Peyer's patch (tissue), 4 donors: ENCODE data around the gene UTS2R. TPM values are rescaled to one million over a fixed set of nuclear protein-coding genes. Genes with fewer than 3 reads are reported as not detected.
"Not testable (repeated sequence)": the region's sequence is repeated elsewhere in the genome, so short reads cannot be mapped to it uniquely, and the experiment has no call there.

Experiments
- DNase-seq, 3 donors: peaks; one replicate each; pipeline ENCODE4 v3.0.0-alpha.2; 2017 to 2019
- H3K27ac ChIP-seq, 4 donors: fragments of 200-600 bp; sonication (generic); one replicate each; pipeline ENCODE4 v1.5.1; 2016 to 2019
- H3K27me3 ChIP-seq, 2 donors: fragments of 200-600 bp; sonication (generic); one replicate each; pipeline ENCODE4 v1.5.1; 2019
- H3K36me3 ChIP-seq, 3 donors: fragments of 200-600 bp; sonication (generic); one replicate each; pipeline ENCODE4 v1.5.1; 2016 to 2019
- H3K4me1 ChIP-seq, 4 donors: fragments of 200-600 bp; sonication (generic); one replicate each; pipeline ENCODE4 v1.5.1; 2016 to 2019
- H3K4me3 ChIP-seq, 4 donors: fragments of 200-600 bp; sonication (generic); 1 replicate in 3 of 4; 2 replicates in 1 of 4; pipeline ENCODE4 v1.5.1; 2016 to 2019; ENCODE audit warnings: mild to moderate bottlenecking in 1 of 4
- H3K9me3 ChIP-seq, 4 donors: fragments of 200-600 bp; sonication (generic); one replicate each; pipeline ENCODE4 v1.5.1; 2016 to 2019; ENCODE audit warnings: mild to moderate bottlenecking in 1 of 4
- CTCF ChIP-seq, 6 experiments: fragments of 450-650 bp in 4 of 6; fragments of 200-600 bp in 2 of 6; sonication (generic) in 1 of 6; IDR thresholded peaks; one replicate each; pipeline ENCODE4 v1.5.1; 2017 to 2019; ENCODE audit warnings: antibody characterized with exemption in 6 of 6, mild to moderate bottlenecking in 3 of 6, moderate library complexity in 1 of 6
- POLR2A ChIP-seq, 2 donors: fragments of 450-650 bp; IDR thresholded peaks; one replicate each; pipeline ENCODE4 v1.5.1; 2017; ENCODE audit warnings: antibody characterized with exemption in 2 of 2, mild to moderate bottlenecking in 2 of 2, moderate library complexity in 2 of 2
- total RNA-seq, 4 donors: library from RNA; depleted of rRNA; stranded (reverse); fragments of >200 nt; gene quantifications; one replicate each; pipeline ENCODE4 v1.1.0, GENCODE V29; 2016

UTS2R gene
- total RNA-seq, 4 donors from 2014 or later: not detected

- Histone ChIP-seq H3K9me3 (no peaks in the 10 kb centered on the region), H3K36me3 (no peaks in the 10 kb centered on the region), H3K4me1 (peaks cover 0 to 13% (median 0%) of the 10 kb centered on the region in 4 donors), H3K4me3 (no peak overlapping the region), H3K27me3 (no peaks in the 10 kb centered on the region), H3K27ac (no peak overlapping the region)
- TF ChIP-seq CTCF (IDR thresholded peaks at IDR 0.05): no peak
- TF ChIP-seq POLR2A (IDR thresholded peaks at IDR 0.05): no peak
- DNase-seq: no peak
Measured at GRCh38 chr17:82342361-82343079, 29.0 kb upstream of the UTS2R start.

DNA sequence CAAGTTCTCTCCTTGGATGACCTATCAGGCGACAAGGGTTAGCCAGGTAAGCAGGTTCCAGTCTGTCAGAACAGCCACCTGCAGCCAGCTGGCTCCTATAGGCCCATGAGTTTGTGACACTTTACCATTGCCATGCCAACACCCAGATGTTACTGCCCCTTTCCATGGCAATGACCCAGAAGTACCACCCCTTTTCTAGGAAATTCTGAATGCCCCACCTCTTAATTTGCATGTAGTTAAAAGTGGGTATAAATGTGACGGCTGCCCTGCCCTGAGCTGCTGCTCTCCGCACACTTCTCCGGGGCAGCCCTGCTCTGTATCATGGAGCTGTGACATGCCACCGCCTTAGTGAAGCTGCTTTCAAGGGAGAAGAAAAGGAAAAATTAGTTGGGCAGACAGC lies 28.0 kb upstream of the UTS2R start:
- H3K27me3 ChIP-seq: no peaks in the 10 kb centered on the region
- no peak overlapping the region for H3K4me3 ChIP-seq
- H3K9me3 ChIP-seq: no peaks in the 10 kb centered on the region
- peaks cover 0 to 11% (median 0%) of the 10 kb centered on the region in 4 donors for H3K4me1 ChIP-seq
- TF ChIP-seq POLR2A (IDR thresholded peaks at IDR 0.05) (no peak), CTCF (IDR thresholded peaks at IDR 0.05) (no peak)
- DNase-seq: no peak
- no peaks in the 10 kb centered on the region for H3K36me3 ChIP-seq
- no peak overlapping the region for H3K27ac ChIP-seq

DNA sequence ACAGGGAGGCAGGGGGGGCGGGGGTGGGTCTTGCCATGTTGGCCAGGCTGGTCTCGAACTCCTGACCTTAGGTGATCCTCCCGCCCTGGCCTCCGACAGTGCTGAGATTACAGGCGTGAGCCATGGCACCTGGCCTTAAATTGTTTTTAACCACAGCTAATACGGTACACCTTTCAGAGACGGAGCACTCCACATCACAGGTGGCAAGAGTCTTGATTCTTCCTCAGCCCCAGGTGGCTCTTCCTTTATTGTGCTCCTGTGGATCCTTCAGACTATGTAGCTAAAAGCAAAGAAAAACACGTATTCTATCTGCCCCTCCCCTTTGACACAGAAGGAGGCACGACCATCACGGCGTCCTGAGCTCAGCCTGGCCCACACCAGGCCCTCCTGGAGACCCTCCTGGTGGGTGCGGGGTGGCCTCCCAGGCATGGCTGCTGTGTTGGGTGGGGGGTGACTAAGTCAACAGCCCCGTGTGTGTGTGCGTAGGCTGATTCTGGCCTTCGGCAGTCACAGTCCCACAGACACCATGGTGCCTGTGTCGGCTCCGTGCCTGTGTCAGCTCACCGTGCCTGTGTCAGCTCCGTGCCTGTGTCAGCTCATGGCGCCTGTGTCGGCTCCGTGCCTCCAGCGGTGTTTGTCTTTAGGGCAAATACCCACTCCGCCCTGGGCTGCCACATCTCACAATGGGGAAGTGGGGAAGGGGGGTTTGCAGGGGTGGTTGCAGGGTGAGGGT lies 27.2 kb upstream of the UTS2R start:
- Histone ChIP-seq H3K36me3 (no peaks in the 10 kb centered on the region), H3K4me3 (no peak overlapping the region), H3K9me3 (no peaks in the 10 kb centered on the region), H3K4me1 (peaks cover 0 to 5% (median 0%) of the 10 kb centered on the region in 4 donors), H3K27me3 (no peaks in the 10 kb centered on the region), H3K27ac (no peak overlapping the region)
- no peak for TF ChIP-seq CTCF (IDR thresholded peaks at IDR 0.05)
- TF ChIP-seq POLR2A (IDR thresholded peaks at IDR 0.05): no peak
- no peak for DNase-seq

- H3K4me1 ChIP-seq: no peaks in the 10 kb centered on the region
- H3K4me3 ChIP-seq: no peak overlapping the region
- H3K9me3 ChIP-seq: no peaks in the 10 kb centered on the region
- no peak overlapping the region for H3K27ac ChIP-seq
- DNase-seq: no peak
- no peaks in the 10 kb centered on the region for H3K36me3 ChIP-seq
- TF ChIP-seq CTCF (IDR thresholded peaks at IDR 0.05) (no peak), POLR2A (IDR thresholded peaks at IDR 0.05) (no peak)
- H3K27me3 ChIP-seq: no peaks in the 10 kb centered on the region
Measured at GRCh38 chr17:82345151-82345976, 26.2 kb upstream of the UTS2R start.

DNA sequence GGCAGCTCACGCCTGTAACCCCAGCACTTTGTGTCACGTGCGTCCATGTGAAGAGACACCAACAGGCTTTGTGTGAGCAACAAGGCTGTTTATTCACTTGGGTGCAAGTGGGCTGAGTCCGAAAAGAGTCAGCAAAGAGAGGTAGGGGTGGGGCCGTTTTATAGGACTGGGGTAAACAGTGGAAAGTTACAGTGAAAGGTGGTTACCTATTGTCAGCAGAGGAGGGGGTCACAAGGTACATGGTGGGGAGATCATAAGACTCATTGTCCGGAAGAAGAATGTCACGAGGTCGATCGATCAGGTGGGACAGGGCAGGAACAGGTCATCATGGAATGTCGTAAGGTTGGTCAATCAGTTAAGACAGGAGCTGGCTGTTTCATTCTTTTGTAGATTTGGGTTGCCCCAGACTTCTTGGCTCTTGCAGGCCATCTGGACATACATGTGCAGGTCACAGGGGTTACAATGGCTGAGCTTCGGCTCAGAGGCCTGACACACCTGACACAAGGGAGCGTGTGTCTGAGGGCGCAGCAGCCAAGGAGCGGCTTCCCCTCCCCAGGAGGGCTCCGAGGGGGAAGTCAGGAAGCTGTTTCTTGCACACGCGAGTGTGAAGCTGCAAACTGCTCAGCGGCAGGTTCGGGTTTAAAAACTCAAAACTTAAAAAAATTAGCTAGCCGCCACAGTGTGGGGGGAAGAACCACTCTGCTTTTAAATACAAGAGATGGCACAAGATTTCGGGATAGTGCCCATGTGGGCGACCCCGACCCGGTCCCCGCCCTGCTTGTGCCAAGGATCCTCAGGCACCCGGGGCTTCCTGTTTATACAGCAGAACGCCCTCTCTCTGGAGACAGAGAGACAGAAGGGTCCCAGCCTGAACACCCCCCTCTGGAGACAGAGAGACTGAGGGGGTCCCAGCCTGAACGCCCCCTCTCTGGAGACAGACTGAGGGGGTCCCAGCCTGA lies 24.9 kb upstream of the UTS2R start:
- no peaks in the 10 kb centered on the region for H3K9me3 ChIP-seq
- no peak for TF ChIP-seq POLR2A (IDR thresholded peaks at IDR 0.05)
- no peak for TF ChIP-seq CTCF (IDR thresholded peaks at IDR 0.05)
- no peaks in the 10 kb centered on the region for H3K36me3 ChIP-seq
- no peak overlapping the region for H3K27ac ChIP-seq
- DNase-seq: no peak
- H3K4me1 ChIP-seq: peaks cover 0 to under 1% (median 0%) of the 10 kb centered on the region in 4 donors
- no peaks in the 10 kb centered on the region for H3K27me3 ChIP-seq
- H3K4me3 ChIP-seq: no peak overlapping the region

- H3K27ac ChIP-seq, H3K9me3 ChIP-seq, DNase-seq, H3K4me1 ChIP-seq, H3K36me3 ChIP-seq, H3K27me3 ChIP-seq, H3K4me3 ChIP-seq: not testable (repeated sequence)
Measured at GRCh38 chr17:82347994-82348393, 23.6 kb upstream of the UTS2R start.
